ACC112 (cell line): ENCODE data around the gene UVRAG.

Experiments used
- H2AFZ ChIP-seq: fragments of 200-600 bp; sonication (generic); one replicate; pipeline ENCODE4 v1.6.0; 2017; ENCODE audit warnings: antibody characterized with exemption, low read length; ENCODE audit not compliant: unreplicated experiment
- H3K27ac ChIP-seq: fragments of 200-600 bp; sonication (generic); 2 replicates; pipeline ENCODE4 v1.5.1; 2014; ENCODE audit warnings: low read depth, mild to moderate bottlenecking, antibody characterized with exemption, low read length, moderate library complexity
- H3K27me3 ChIP-seq: fragments of 200-600 bp; sonication (generic); 2 replicates; pipeline ENCODE4 v1.6.1; 2014; ENCODE audit warnings: mild to moderate bottlenecking, antibody characterized with exemption, low read length, moderate library complexity, mixed read lengths; ENCODE audit not compliant: insufficient read depth
- H3K36me3 ChIP-seq: fragments of 200-600 bp; sonication (generic); 2 replicates; pipeline ENCODE4 v1.6.1; 2016; ENCODE audit warnings: mild to moderate bottlenecking, antibody characterized with exemption, low read length, moderate library complexity, mixed read lengths; ENCODE audit not compliant: insufficient read depth
- H3K4me1 ChIP-seq: fragments of 200-600 bp; sonication (generic); one replicate; pipeline ENCODE4 v1.6.1; 2016; ENCODE audit warnings: low read length, mixed read lengths; ENCODE audit not compliant: insufficient read depth, unreplicated experiment, control insufficient read depth
- H3K4me3 ChIP-seq: fragments of 200-600 bp; sonication (generic); 2 replicates; pipeline ENCODE4 v1.5.1; 2014; ENCODE audit warnings: mild to moderate bottlenecking, low read depth, low read length
- H3K79me2 ChIP-seq: fragments of 200-600 bp; sonication (generic); one replicate; pipeline ENCODE4 v1.6.0; 2016; ENCODE audit warnings: low read length; ENCODE audit not compliant: control insufficient read depth, unreplicated experiment, insufficient read depth

The UVRAG gene

GRCh38 chr11:75982309-75982708, 167.3 kb downstream of the UVRAG start:
- H3K36me3 ChIP-seq: peaks cover 16% of the 10 kb centered on the region
- no peak overlapping the region for H2AFZ ChIP-seq
- no peaks in the 10 kb centered on the region for H3K27me3 ChIP-seq
- H3K4me1 ChIP-seq: no peaks in the 10 kb centered on the region
- no peaks in the 10 kb centered on the region for H3K79me2 ChIP-seq
- no peak overlapping the region for H3K27ac ChIP-seq
- no peak overlapping the region for H3K4me3 ChIP-seq

- Histone ChIP-seq H3K4me1 (no peaks in the 10 kb centered on the region), H3K4me3 (no peak overlapping the region), H3K27me3 (no peaks in the 10 kb centered on the region), H3K79me2 (no peaks in the 10 kb centered on the region), H3K36me3 (peaks cover 21% of the 10 kb centered on the region), H2AFZ (no peak overlapping the region), H3K27ac (no peak overlapping the region)
These were observed 172.0 kb downstream of the UVRAG start for GRCh38 chr11:75986966-75987365.

GRCh38 chr11:75993126-75993525, 178.1 kb downstream of the UVRAG start:
- no peak overlapping the region for H2AFZ ChIP-seq
- H3K4me1 ChIP-seq: no peaks in the 10 kb centered on the region
- H3K27me3 ChIP-seq: no peaks in the 10 kb centered on the region
- H3K4me3 ChIP-seq: no peak overlapping the region
- H3K27ac ChIP-seq: no peak overlapping the region
- no peaks in the 10 kb centered on the region for H3K79me2 ChIP-seq
- H3K36me3 ChIP-seq: peaks cover 5% of the 10 kb centered on the region; the same call in 1 of the 2 replicates

GRCh38 chr11:75994616-75995015, 179.6 kb downstream of the UVRAG start:
- H2AFZ ChIP-seq: no peak overlapping the region

GRCh38 chr11:75996523-75997442, 181.8 kb downstream of the UVRAG start:
- no peak overlapping the region for H3K27ac ChIP-seq
- no peak overlapping the region for H2AFZ ChIP-seq
- H3K4me3 ChIP-seq: no peak overlapping the region
- no peaks in the 10 kb centered on the region for H3K27me3 ChIP-seq
- H3K4me1 ChIP-seq: no peaks in the 10 kb centered on the region
- H3K36me3 ChIP-seq: peaks cover 19% of the 10 kb centered on the region
- no peaks in the 10 kb centered on the region for H3K79me2 ChIP-seq

More at GRCh38 chr11:75994616-75995015, 179.6 kb downstream of the UVRAG start:
- no peaks in the 10 kb centered on the region for H3K4me1 ChIP-seq
- no peak overlapping the region for H3K27ac ChIP-seq
- H3K4me3 ChIP-seq: no peak overlapping the region
- 0 out of 2 replicates have a peak, but pooled peaks cover under 1% of the 10 kb centered on the region for H3K36me3 ChIP-seq
- no peaks in the 10 kb centered on the region for H3K79me2 ChIP-seq
- no peaks in the 10 kb centered on the region for H3K27me3 ChIP-seq

GRCh38 chr11:76004400-76004799, 189.4 kb downstream of the UVRAG start:
- peaks cover 26% of the 10 kb centered on the region for H3K36me3 ChIP-seq
- no peak overlapping the region for H2AFZ ChIP-seq
- no peaks in the 10 kb centered on the region for H3K27me3 ChIP-seq
- no peak overlapping the region for H3K27ac ChIP-seq
- no peaks in the 10 kb centered on the region for H3K79me2 ChIP-seq
- peaks cover 37% of the 10 kb centered on the region for H3K4me1 ChIP-seq
- H3K4me3 ChIP-seq: no peak overlapping the region

GRCh38 chr11:76005756-76006155, 190.7 kb downstream of the UVRAG start:
- Histone ChIP-seq H3K36me3 (peaks cover 16% of the 10 kb centered on the region), H3K27me3 (no peaks in the 10 kb centered on the region), H2AFZ (no peak overlapping the region), H3K4me3 (no peak overlapping the region), H3K4me1 (peaks cover 50% of the 10 kb centered on the region), H3K27ac (peak overlapping the region; percentile 29), H3K79me2 (peaks cover 4% of the 10 kb centered on the region)

GRCh38 chr11:76007166-76007565, 192.2 kb downstream of the UVRAG start:
- H3K27ac ChIP-seq: peak overlapping the region; percentile 82
- H2AFZ ChIP-seq: no peak overlapping the region
- peaks cover 4% of the 10 kb centered on the region for H3K79me2 ChIP-seq
- peaks cover 50% of the 10 kb centered on the region for H3K4me1 ChIP-seq
- H3K36me3 ChIP-seq: peaks cover 3% of the 10 kb centered on the region; the same call in 1 of the 2 replicates
- H3K4me3 ChIP-seq: no peak overlapping the region; the same call in 1 of the 2 replicates
- H3K27me3 ChIP-seq: no peaks in the 10 kb centered on the region

- peaks cover 4% of the 10 kb centered on the region for H3K79me2 ChIP-seq
- H3K36me3 ChIP-seq: no peaks in the 10 kb centered on the region
- H3K27me3 ChIP-seq: no peaks in the 10 kb centered on the region
- no peak overlapping the region for H2AFZ ChIP-seq
- H3K27ac ChIP-seq: peak overlapping the region; percentile 82
- H3K4me1 ChIP-seq: peaks cover 50% of the 10 kb centered on the region
- peak overlapping the region; percentile 42; the same call in 1 of the 2 replicates for H3K4me3 ChIP-seq
These were observed 193.5 kb downstream of the UVRAG start for GRCh38 chr11:76008474-76008873.

GRCh38 chr11:76010051-76010450, 195.0 kb downstream of the UVRAG start:
- Histone ChIP-seq H2AFZ (no peak overlapping the region), H3K27ac (peak overlapping the region; percentile 82; the same call in 1 of the 2 replicates), H3K4me1 (peaks cover 50% of the 10 kb centered on the region), H3K27me3 (no peaks in the 10 kb centered on the region), H3K36me3 (peaks cover 3% of the 10 kb centered on the region; the same call in 1 of the 2 replicates), H3K79me2 (peaks cover 4% of the 10 kb centered on the region), H3K4me3 (peak overlapping the region; percentile 51)

- H3K79me2 ChIP-seq: peaks cover 4% of the 10 kb centered on the region
- peaks cover 18% of the 10 kb centered on the region for H3K4me1 ChIP-seq
- H3K27ac ChIP-seq: no peak overlapping the region
- H3K36me3 ChIP-seq: peaks cover 18% of the 10 kb centered on the region
- H2AFZ ChIP-seq: no peak overlapping the region
- H3K27me3 ChIP-seq: no peaks in the 10 kb centered on the region
- H3K4me3 ChIP-seq: no peak overlapping the region
These were observed 198.5 kb downstream of the UVRAG start for GRCh38 chr11:76013526-76013925.
